GM21529 (cell line): ENCODE data around the gene SORCS2.

Experiments used
- ATAC-seq: cut with Tn5 transposase; IDR thresholded peaks from one replicate; pipeline ENCODE4 v1.9.1; 2021; ENCODE audit not compliant: unreplicated experiment

Gene SORCS2

GRCh38 chr4:7319024-7319423, 126.7 kb downstream of the SORCS2 start:
- ATAC-seq: no peak

- ATAC-seq: no peak
Observed at GRCh38 chr4:7320206-7320797, 128.0 kb downstream of the SORCS2 start.

DNA sequence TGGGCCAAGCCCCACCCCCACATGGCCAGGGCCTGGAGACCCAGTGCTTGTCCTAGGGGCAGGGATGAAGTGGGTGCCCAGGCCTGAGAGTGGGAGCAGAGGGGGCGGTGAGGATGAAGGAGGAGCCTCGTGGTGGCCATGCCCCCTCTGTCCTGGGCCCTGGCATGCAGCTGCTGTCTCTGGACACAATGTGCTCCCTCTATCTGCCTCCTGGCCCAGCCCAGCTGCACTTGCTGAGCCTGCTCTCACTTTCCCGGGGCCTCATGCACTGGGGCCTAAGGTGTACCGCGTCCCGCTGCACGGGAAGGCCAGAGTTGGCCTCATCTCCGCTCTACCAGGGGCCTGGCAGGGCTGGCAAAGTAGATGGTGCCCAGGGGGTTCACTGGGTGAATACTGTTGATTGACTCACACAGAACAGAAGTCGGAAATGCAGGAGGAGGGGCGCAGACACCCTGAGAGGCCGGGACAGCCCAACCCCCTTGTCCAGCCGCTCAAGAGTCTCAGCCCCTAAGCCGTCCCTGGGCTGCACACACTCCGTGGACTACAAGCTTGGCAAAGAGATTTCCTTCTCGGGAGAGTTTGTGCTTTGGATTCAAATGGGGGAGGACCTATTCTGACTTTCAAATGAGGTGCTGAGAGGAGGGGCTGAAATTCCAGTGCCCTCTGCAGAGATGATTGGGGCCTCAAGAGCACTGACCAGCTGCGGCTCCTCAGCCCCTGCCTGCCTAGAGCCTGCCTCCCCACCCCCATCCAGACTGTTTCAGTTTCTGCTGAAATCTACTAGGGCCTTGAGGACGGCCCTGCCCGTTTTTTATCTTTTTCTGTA, 130.0 kb downstream of the SORCS2 start:
- ATAC-seq: no peak

DNA sequence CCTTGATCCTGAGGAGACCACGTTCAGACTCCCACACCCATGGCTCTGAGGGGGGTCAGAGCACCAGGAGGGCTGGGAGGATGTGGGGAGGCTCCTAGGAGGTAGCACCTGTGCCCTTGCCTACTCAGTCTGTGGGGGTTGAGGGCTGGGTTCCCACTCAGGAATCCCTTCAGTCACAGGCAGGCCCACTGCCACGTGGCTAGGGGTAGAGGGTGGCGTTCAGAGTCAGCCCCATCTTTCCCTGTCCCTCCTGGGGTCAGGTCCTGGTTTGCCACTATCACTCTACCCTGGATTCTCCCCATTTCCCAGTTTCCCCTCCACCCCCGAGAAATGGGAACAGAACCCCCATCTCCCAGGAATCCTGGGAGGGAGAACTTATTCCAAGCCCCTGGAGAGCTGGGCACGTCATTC, 131.1 kb downstream of the SORCS2 start:
- no peak for ATAC-seq

- no peak for ATAC-seq
Observed at GRCh38 chr4:7323872-7324650, 131.7 kb downstream of the SORCS2 start.

DNA sequence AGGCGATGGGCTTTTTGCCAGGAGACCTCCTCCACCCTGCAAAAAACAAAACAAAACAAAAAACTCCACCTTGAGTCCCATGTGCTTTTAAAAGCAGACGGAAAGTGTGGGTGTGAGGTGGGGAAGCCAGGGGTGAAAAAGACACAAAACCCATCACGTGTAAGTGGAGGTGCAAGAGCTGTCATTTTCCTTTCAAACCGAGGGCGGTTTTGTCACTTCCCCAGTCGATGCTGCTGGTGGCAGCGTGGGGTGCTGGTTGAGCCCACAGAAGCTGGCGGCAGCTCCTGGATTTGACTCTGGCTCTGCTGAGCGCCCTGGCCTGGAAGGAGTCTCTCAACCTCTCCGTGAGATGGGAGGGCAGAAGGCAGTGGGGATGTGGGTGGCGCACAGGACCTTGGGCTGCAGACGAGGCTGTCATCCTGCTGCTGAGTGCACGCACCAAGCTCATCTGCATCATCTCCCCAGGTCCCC, 132.3 kb downstream of the SORCS2 start:
- ATAC-seq: no peak

DNA sequence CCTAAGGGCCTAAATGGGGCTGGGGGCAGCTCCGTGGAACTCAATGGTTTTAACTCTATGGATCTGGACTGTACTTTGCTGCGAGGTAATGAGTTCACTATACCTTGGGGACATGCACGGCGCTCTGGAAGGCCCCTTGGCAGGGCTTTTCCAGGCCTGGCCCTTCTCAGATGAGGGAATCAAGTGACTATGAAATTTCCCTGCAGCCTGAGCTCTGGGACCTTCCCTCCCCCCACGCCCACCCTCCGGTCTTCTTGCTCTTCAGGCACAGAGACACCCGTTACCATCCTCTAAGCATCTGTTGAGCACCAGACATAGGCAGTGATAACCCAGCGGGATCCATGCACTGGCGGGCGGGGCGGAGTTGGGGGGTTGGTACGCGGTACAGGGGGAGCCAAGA, 133.2 kb downstream of the SORCS2 start:
- ATAC-seq: no peak

GRCh38 chr4:7326306-7326692, 134.0 kb downstream of the SORCS2 start:
- ATAC-seq: no peak

DNA sequence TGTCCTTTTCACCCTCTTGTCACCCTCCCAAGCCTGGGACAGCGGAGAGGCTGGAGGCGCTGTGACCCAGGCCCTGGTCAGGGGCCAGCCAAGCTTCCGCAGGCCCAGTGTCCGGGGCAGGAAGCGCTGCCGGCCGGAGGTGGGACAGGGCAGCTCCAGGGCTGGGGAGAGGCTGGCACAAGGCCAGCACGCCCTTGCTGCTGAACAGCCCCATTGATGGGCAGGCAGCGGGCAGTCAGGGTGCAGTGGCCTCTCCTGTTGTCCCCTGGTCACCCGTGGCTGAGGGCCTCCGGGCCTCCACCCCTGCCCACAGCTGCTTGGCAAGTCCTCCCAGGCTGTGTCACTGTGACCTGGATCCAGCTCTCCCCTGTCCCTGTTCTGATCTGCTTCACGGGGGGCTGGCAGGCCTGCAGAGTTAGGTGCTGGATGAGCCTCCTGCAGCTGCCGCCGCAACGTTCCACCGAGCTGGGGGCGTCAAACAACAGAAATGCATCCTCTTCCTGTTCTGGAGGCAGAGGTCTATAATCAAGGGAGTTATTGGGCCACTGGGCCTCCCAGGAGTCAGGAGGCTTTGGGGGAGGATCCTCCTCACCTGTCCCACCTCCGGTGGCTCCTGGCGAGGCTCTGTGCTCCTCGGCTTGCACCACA, 134.5 kb downstream of the SORCS2 start:
- ATAC-seq: no peak

- ATAC-seq: no peak
Observed at GRCh38 chr4:7327341-7327885, 135.1 kb downstream of the SORCS2 start.

- no peak for ATAC-seq
Observed at GRCh38 chr4:7328162-7328912, 136.0 kb downstream of the SORCS2 start.

DNA sequence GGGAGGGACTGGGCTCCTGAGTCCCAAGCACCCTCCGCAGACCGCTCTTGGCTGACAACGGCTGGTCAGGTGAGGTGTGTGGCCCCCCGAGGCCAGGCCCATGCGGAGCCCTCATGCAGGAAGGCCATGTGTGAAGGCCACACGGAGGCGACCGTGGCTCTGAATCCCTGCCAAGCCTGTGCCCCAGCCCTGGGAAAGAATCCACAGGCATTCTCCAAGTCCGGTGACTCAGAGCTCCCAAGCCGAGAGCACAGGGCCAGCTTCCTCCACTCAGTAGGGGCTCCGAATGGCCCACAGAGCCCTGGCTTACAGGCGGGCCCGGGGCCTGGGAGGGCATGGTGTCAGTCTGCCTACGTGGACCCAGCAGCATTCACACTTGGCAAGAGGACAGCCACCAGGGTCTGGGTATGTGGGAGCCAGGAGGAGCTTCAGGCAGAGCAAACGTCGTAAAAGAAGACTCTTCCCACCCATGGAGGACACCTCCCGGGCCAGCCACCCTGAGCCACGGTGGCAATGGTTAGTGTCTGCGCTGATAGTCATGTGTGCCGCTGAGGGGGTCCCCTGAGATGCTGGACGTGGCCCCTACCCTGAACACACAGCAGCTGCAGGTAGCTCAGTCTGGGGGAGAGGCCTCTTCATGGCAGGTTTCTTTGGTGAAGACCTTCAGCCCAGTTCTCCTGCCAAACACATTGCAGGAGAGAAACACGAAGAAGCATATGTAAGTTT, 136.7 kb downstream of the SORCS2 start:
- no peak for ATAC-seq

GRCh38 chr4:7330031-7330596, 137.8 kb downstream of the SORCS2 start:
- ATAC-seq: no peak

DNA sequence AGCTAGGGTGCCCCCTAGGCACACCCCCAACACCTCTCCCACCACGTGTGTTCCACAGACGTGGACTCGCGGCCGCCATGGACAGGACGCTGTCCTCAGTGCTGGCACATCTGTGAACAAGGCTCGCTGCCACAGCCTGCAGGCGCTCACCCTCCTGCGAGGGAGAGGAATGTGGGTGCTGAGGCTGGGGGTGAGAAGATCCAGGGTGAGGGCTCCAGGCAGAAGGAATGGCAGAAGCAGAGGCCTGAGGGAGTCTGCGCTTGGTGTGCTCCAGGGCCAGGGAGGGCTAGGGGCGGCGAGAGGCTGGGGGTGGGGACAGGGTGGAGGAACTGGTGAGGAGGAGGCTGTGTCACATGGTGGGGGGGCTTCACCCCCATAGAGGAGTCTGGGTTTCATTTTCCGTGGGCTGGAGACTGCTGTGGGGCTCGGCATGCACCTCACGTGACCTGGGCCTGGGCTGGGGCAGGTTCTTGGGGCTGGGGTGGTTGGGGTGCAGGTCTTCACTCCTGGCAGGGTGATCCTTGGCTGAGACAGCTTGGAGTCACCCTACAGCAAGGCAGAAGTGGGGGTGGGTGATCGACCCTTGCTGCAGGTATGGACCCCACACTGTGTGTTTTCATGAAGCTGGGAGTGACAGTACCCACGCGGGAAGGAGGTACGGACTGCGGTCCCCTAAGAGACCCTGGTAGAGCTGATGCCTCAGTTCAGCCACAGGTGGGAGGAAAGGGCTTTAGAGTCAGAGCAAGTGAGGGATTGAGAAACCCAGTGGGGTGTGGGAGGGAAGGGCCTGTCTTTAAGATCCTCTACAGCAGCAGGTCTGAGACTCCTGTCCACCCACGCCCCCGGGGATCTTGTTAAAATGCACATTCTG, 138.7 kb downstream of the SORCS2 start:
- no peak for ATAC-seq

DNA sequence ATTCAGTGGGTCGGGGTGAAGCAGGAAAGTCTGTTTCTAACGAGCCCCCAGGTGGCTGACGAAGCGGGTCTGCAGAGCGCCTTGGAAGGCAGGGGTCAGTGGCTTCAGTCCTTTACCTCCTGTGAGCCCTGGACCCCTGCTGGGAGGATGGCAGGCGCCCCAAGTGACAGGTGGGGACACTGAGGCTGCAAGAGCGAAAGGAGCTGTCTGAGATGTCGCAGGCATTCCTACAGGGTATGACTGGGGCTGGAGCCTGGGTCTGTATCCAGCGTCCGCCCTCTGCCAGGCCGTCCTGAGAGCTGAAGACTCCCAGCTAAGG, 139.3 kb downstream of the SORCS2 start:
- no peak for ATAC-seq

DNA sequence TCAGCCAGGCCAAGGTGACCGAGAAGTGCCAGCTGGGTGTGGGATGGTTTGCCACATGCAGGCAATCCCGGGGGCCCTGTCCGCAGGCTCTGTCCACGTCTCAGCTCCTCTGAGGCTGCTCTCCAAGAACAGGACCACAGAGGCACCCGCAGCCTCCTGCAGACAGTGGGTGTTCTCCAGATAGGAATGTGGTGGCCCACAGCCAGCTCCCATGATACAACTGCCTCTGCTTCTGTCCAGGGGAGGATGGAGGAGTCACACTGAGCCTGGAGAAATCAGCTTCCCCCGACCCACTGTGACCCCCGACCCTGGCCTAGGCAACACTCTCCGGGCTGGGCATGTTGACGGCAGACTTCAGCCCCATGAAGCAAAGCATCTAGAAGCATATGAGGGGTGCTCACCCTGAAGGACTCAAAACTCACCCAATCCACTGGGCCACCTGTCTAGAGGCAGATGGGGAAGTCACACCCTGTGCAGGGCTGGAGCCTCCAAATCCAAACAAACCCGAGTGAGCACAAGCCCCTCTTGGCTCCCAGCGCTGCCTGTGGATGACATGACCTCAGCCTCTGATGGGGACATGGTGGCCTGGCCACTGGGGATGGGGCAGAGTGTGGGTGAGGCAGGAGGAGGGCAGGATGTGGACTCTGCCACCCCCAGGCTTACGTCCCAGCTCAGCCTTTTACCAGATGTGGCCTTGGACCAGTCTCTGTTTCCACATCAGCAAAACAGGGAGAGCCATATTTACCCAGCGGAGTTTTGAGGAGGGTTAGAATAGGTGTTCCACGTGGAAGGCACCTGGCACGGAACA, 140.1 kb downstream of the SORCS2 start:
- no peak for ATAC-seq

- ATAC-seq: no peak
Observed at GRCh38 chr4:7333024-7333780, 140.9 kb downstream of the SORCS2 start.
